Gastroesophageal sphincter (tissue), 3 donors: Measurements from ENCODE around the gene NUBPL.

Source experiments
- POLR2A ChIP-seq, 2 donors: fragments of 450-650 bp; IDR thresholded peaks; one replicate each; pipeline ENCODE4 v1.6.1; 2017; ENCODE audit warnings: antibody characterized with exemption in 2 of 2, mild to moderate bottlenecking in 2 of 2, moderate library complexity in 1 of 2
- TF ChIP-seq, protein P1 (sequence below), 4 experiments: fragments of 200-600 bp in 2 of 4; fragments of 450-650 bp in 2 of 4; sonication (generic) in 1 of 4; IDR thresholded peaks; one replicate each; pipeline ENCODE4 v1.5.1; 2017 to 2019; ENCODE audit warnings: antibody characterized with exemption in 4 of 4, mild to moderate bottlenecking in 2 of 4, moderate library complexity in 2 of 4

DNA sequence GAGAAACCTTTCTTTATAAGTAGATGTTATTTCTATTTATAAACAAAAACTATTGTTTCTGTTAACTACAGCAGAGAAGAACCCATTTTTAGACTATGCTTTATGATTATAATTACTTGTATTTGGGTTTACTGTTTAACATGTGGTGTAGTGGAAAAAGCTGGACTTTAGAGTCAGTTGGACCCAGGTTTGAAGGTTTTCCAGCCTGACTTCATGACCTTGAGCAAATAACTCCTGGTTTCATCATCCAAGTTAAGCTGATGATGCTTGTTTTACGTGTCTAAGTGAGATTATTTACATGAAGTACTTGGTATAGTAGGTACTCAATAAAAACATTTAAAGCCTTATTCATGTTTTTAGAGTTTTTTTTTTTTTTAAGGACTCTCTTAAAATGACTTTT lies 294.1 kb downstream of the NUBPL start:
- TF ChIP-seq POLR2A (IDR thresholded peaks at IDR 0.05): no peak
- TF ChIP-seq, protein P1, sequence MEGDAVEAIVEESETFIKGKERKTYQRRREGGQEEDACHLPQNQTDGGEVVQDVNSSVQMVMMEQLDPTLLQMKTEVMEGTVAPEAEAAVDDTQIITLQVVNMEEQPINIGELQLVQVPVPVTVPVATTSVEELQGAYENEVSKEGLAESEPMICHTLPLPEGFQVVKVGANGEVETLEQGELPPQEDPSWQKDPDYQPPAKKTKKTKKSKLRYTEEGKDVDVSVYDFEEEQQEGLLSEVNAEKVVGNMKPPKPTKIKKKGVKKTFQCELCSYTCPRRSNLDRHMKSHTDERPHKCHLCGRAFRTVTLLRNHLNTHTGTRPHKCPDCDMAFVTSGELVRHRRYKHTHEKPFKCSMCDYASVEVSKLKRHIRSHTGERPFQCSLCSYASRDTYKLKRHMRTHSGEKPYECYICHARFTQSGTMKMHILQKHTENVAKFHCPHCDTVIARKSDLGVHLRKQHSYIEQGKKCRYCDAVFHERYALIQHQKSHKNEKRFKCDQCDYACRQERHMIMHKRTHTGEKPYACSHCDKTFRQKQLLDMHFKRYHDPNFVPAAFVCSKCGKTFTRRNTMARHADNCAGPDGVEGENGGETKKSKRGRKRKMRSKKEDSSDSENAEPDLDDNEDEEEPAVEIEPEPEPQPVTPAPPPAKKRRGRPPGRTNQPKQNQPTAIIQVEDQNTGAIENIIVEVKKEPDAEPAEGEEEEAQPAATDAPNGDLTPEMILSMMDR (IDR thresholded peaks at IDR 0.05): no peak
